ENCODE results near the gene CNPY2. TPM values are rescaled to one million over a fixed set of nuclear protein-coding genes. Genes with fewer than 3 reads are reported as not detected.
"Not testable (repeated sequence)": the region's sequence is repeated elsewhere in the genome, so short reads cannot be mapped to it uniquely, and the experiment has no call there.

CNPY2 gene
- total RNA-seq, 1 donor from 2014 or later = 154 TPM

DNA sequence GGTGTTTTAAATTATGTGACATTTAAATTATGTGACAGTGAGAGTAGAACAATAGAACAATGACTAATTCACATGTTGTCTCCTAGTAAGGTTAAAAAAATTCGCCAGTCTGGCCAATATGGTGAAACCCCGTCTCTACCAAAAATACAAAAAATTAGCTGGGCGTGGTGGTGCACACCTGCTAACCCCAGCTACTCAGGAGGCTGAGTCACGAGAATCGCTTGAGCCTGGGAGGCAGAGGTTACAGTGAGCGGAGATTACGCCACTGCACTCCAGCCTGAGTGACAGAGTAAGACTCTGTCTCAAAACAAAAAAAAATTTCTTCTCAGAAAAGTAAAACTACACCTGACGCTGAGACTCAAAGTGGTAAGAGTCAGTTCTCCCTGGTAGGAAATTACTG lies 18.4 kb downstream of the CNPY2 start:
- H3K9me3 Mint-ChIP-seq (ENCODE audit: unreplicated experiment) = no peaks in the 10 kb centered on the region
- DNase-seq (ENCODE audit: extremely low spot score, unreplicated experiment) = no peak
- peak overlapping the region; percentile 10 for H3K4me3 Mint-ChIP-seq (ENCODE audit: unreplicated experiment)
- TF ChIP-seq, protein P1, sequence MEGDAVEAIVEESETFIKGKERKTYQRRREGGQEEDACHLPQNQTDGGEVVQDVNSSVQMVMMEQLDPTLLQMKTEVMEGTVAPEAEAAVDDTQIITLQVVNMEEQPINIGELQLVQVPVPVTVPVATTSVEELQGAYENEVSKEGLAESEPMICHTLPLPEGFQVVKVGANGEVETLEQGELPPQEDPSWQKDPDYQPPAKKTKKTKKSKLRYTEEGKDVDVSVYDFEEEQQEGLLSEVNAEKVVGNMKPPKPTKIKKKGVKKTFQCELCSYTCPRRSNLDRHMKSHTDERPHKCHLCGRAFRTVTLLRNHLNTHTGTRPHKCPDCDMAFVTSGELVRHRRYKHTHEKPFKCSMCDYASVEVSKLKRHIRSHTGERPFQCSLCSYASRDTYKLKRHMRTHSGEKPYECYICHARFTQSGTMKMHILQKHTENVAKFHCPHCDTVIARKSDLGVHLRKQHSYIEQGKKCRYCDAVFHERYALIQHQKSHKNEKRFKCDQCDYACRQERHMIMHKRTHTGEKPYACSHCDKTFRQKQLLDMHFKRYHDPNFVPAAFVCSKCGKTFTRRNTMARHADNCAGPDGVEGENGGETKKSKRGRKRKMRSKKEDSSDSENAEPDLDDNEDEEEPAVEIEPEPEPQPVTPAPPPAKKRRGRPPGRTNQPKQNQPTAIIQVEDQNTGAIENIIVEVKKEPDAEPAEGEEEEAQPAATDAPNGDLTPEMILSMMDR (IDR thresholded peaks at IDR 0.05) = no peak
- no peaks in the 10 kb centered on the region for H3K27me3 Mint-ChIP-seq (ENCODE audit: unreplicated experiment)
- peak overlapping the region; percentile 14 for H3K27ac Mint-ChIP-seq (ENCODE audit: unreplicated experiment)
- peaks cover 41% of the 10 kb centered on the region for H3K4me1 Mint-ChIP-seq (ENCODE audit: unreplicated experiment)
- peaks cover 4% of the 10 kb centered on the region for H3K36me3 Mint-ChIP-seq (ENCODE audit: unreplicated experiment)

DNA sequence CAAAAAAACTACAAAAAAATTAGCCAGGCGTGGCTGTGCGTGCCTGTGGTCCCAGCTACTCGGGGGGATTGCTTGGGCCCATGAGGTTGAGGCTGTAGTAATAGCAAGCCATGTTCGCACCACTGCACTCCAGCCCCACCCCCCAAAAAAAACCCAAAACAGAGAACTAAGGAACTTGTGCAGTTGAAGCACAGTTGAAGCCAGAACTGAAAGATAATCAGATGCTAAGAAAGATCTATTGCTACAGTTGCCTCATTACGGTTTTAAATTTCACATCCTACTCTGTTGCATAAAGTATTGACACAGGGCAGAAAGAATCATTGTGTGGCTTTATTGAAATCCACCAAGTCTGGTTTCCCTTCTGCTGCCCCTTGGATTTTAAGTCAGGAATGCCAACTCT lies 19.5 kb downstream of the CNPY2 start:
- peaks cover 5% of the 10 kb centered on the region for H3K36me3 Mint-ChIP-seq (ENCODE audit: unreplicated experiment)
- no peaks in the 10 kb centered on the region for H3K9me3 Mint-ChIP-seq (ENCODE audit: unreplicated experiment)
- H3K4me1 Mint-ChIP-seq (ENCODE audit: unreplicated experiment) = peaks cover 38% of the 10 kb centered on the region
- TF ChIP-seq, protein P1 (IDR thresholded peaks at IDR 0.05) = no peak
- no peak overlapping the region for H3K27ac Mint-ChIP-seq (ENCODE audit: unreplicated experiment)
- H3K4me3 Mint-ChIP-seq (ENCODE audit: unreplicated experiment) = no peak overlapping the region
- H3K27me3 Mint-ChIP-seq (ENCODE audit: unreplicated experiment) = no peaks in the 10 kb centered on the region
- DNase-seq (ENCODE audit: extremely low spot score, unreplicated experiment) = no peak

DNA sequence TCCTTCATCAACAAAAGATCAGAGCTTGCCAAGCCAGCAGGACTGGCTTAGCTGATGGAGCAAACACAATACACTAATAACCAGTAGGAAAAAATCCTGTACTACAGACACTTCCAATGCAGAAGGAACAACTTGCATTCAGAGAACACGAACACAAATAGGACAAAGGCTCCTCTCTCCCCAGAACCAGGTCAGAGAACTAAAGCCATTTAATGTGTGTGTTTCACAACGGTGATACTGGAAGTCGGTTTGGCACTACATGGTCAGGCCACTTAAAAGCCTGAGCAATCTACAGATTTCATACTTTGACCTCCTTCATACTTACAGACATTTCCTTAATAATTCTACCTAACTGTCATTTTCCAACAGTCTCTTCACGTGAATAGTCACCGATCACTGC lies 22.0 kb downstream of the CNPY2 start:
- Mint-ChIP-seq H3K4me3 (ENCODE audit: unreplicated experiment) (no peak overlapping the region), H3K36me3 (ENCODE audit: unreplicated experiment) (peaks cover 9% of the 10 kb centered on the region), H3K27me3 (ENCODE audit: unreplicated experiment) (no peaks in the 10 kb centered on the region), H3K9me3 (ENCODE audit: unreplicated experiment) (no peaks in the 10 kb centered on the region), H3K27ac (ENCODE audit: unreplicated experiment) (no peak overlapping the region), H3K4me1 (ENCODE audit: unreplicated experiment) (peaks cover 24% of the 10 kb centered on the region)
- TF ChIP-seq, protein P1 (IDR thresholded peaks at IDR 0.05) = no peak
- no peak for DNase-seq (ENCODE audit: extremely low spot score, unreplicated experiment)

DNA sequence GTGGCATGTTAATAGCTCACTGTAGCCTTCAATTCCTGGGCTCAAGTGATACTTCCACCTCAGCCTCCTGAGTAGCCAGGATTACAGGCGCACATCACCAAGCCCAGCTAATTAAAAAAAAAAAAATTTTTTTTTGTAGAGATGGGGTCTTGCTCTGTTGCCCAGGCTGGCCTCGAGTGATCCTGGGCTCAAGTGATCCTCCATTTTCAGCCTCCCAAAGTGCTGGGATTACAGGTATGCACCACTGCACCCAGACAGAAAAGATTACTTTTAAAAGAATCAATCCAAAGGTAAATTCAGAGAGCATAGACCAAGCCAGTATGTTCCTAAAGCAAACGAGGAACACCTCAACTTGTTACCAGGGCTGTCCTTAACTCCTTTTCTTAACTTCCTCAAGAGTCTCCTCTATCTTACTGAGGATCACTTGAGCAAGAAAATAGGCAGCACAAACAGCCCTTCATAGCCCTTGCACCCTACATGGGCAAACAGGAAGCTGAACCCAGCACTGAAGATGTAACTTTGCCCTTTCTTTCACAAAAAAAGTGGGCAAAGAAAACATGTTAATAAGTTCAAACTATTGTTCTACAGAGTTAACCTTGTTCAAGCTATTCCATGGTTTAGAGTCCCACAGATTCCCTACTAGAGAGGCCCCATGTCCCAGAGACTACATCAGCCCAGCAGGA lies 26.9 kb downstream of the CNPY2 start:
- DNase-seq (ENCODE audit: extremely low spot score, unreplicated experiment) = no peak
- peaks cover 4% of the 10 kb centered on the region for H3K4me1 Mint-ChIP-seq (ENCODE audit: unreplicated experiment)
- no peaks in the 10 kb centered on the region for H3K27me3 Mint-ChIP-seq (ENCODE audit: unreplicated experiment)
- TF ChIP-seq, protein P1 (IDR thresholded peaks at IDR 0.05) = no peak
- H3K36me3 Mint-ChIP-seq (ENCODE audit: unreplicated experiment) = peaks cover 23% of the 10 kb centered on the region
- H3K9me3 Mint-ChIP-seq (ENCODE audit: unreplicated experiment) = no peaks in the 10 kb centered on the region
- H3K27ac Mint-ChIP-seq (ENCODE audit: unreplicated experiment) = no peak overlapping the region
- H3K4me3 Mint-ChIP-seq (ENCODE audit: unreplicated experiment) = no peak overlapping the region

DNA sequence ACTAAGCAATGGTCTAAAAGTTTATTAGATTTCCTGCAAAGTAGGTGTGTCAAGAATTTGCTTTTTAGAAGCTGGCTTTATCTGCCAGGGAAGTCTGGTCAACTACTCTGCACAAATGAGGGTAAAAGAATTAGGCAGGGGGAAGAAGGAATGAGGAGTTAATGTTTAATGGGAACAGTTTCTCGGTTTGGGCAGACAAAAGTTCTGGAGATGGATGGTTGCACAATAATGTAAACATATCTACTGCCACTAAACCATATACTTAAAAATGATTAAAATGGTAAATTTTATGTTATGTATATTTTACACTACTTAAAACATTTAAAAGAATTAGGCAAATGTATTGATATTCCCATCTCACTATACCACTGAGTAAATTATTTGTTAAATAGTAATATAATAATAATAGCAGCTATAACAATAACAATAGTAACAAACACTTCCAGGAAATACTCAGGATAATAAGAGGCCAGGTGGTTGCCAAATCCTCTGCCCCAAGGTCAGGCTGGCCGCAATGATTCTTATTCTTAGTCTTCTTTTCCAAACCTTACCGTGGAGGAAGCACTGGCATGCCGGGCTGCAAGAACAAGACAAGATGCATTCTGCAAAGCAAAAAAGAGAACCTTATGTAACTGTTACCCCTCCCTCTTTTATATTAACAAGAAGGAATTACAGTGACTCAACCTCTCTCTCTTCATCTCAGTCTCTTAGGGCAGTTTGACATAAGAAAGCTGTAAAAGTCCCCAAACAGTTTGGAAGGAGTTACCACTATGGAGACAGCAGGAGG lies 29.6 kb downstream of the CNPY2 start:
- H3K9me3 Mint-ChIP-seq (ENCODE audit: unreplicated experiment) = no peaks in the 10 kb centered on the region
- H3K4me1 Mint-ChIP-seq (ENCODE audit: unreplicated experiment) = peaks cover 2% of the 10 kb centered on the region
- peaks cover 36% of the 10 kb centered on the region for H3K36me3 Mint-ChIP-seq (ENCODE audit: unreplicated experiment)
- H3K27me3 Mint-ChIP-seq (ENCODE audit: unreplicated experiment) = no peaks in the 10 kb centered on the region
- TF ChIP-seq, protein P1 (IDR thresholded peaks at IDR 0.05) = no peak
- DNase-seq (ENCODE audit: extremely low spot score, unreplicated experiment) = no peak
- H3K4me3 Mint-ChIP-seq (ENCODE audit: unreplicated experiment) = no peak overlapping the region
- peak overlapping the region; percentile 10 for H3K27ac Mint-ChIP-seq (ENCODE audit: unreplicated experiment)

DNA sequence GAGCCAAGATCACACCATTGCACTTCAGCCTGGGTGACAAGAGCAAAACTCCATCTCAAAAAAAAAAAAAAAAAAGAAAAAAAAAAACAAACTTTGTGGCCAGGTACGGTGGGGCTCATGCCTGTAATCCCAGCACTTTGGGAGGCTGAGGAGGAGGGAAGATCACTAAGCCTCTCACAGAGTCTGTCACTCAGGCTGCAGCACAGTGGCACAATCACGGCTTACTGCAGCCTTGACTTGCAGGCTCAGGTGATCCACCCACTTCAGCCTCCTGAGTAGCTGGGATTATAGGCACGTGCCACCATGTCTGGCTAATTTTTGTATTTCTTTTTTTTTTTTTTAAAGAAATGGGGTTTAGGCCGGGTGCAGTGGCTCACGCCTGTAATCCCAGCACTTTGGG lies 31.5 kb downstream of the CNPY2 start:
- not testable (repeated sequence) for H3K27me3 Mint-ChIP-seq (ENCODE audit: unreplicated experiment); H3K27ac Mint-ChIP-seq (ENCODE audit: unreplicated experiment); H3K4me3 Mint-ChIP-seq (ENCODE audit: unreplicated experiment)

More for the DNA sequence above, 31.5 kb downstream of the CNPY2 start:
- not testable (repeated sequence) for DNase-seq (ENCODE audit: extremely low spot score, unreplicated experiment); H3K9me3 Mint-ChIP-seq (ENCODE audit: unreplicated experiment); H3K4me1 Mint-ChIP-seq (ENCODE audit: unreplicated experiment)
- H3K36me3 Mint-ChIP-seq (ENCODE audit: unreplicated experiment) = peaks cover 38% of the 10 kb centered on the region

Measured in osteocyte (in vitro differentiated cells).